Measurements from ENCODE around the gene BRD4.

BRD4 gene

DNA sequence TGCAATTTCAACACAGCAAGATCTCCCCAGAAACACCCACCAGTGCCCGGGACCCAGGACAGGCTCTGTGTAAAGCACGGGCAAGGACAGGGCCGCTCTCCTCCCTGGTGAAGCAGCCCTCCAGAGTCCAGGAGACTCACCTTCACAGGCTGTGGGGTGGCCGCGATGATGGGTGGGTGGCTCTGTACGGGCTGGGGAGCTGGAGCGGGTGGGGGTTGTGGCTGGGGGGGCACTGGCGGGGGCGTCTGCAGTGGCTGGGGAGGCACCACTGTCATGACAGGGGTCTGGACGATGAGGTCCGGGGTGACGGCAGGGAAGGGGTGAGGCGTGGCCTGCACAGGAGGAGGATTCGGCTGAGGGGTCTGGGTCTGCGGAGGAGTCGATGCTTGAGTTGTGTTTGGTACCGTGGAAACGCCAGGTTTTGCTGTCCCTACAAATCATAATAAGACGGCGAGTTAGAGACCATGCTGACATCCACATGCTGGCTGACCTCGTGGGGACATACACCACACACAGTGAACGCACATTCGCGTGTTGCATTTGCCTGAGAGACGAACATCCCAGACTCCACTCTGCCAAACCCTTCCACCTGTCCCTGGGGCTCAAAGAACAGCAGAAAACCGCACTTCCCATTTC is 67.0 kb downstream of the BRD4 start:
- no peak for DNase-seq (ENCODE audit: low read depth)
- no peak for TF ChIP-seq CTCF (conservative IDR thresholded peaks at IDR 0.05; ENCODE audit: control insufficient read depth, insufficient read depth, low read depth, low read length)
- no peak overlapping the region for H3K4me3 ChIP-seq (ENCODE audit: control insufficient read depth, low read depth, low read length)

- no peak for DNase-seq (ENCODE audit: low read depth)
- no peak for TF ChIP-seq CTCF (conservative IDR thresholded peaks at IDR 0.05; ENCODE audit: control insufficient read depth, insufficient read depth, low read depth, low read length)
- H3K4me3 ChIP-seq (ENCODE audit: control insufficient read depth, low read depth, low read length): no peak overlapping the region
Measured at GRCh38 chr19:15264933-15265206, 67.5 kb downstream of the BRD4 start.

- peak; percentile 74 for DNase-seq (ENCODE audit: low read depth)
- TF ChIP-seq CTCF (conservative IDR thresholded peaks at IDR 0.05; ENCODE audit: control insufficient read depth, insufficient read depth, low read depth, low read length): peak; percentile 78
- no peak overlapping the region for H3K4me3 ChIP-seq (ENCODE audit: control insufficient read depth, low read depth, low read length)
Measured at GRCh38 chr19:15264061-15264932, 68.0 kb downstream of the BRD4 start.

DNA sequence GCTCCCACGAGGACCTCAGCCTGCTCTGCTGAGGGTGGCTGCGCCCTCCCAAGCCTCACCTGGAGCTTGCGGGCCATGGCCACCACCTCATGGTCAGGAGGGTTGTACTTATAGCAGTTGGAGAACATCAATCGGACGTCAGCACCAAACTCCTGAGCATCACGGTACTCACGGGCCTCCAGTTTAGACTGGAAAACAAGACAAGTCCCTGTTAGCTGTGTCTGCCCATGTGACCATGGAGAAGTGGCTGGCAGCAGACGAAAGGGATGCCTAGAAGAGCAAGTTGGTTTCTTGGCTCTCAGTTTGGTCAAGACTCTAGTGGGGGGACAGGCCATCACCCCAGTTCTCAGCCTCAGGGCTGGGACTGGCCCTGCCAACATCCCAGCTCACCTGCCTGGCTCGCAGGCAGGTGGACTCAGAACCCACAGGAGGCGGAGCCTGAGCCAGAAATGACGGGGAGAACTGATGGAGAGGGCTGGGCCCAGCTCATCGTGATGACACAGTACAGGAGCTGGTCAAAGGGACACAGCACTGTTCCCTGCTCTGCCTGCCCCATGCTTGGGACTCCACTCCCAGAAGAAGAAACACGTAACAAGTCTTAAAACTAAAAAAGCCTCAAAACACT is 68.9 kb downstream of the BRD4 start:
- no peak for DNase-seq (ENCODE audit: low read depth)
- no peak overlapping the region for H3K4me3 ChIP-seq (ENCODE audit: control insufficient read depth, low read depth, low read length)
- no peak for TF ChIP-seq CTCF (conservative IDR thresholded peaks at IDR 0.05; ENCODE audit: control insufficient read depth, insufficient read depth, low read depth, low read length)

DNA sequence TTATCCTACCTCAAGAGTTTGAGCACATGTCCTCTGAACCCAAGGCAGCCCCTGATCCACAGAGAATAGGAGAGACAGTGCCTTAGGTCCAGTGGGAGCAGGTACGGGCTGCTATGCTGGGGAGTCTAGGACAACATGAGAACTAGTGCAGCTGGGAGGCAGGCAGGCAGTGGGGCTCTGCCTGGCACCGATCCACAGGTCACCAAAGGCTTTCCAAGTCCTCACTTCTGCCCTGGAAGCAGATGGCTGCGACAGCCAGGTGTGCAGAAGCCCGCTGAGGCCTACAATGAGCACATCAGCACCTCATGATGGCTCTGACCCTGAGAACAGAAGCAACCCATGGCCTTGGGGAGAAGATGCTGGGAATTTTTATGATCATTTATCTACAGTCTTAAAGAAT is 70.3 kb downstream of the BRD4 start:
- H3K4me3 ChIP-seq (ENCODE audit: control insufficient read depth, low read depth, low read length): no peak overlapping the region
- no peak for DNase-seq (ENCODE audit: low read depth)
- TF ChIP-seq CTCF (conservative IDR thresholded peaks at IDR 0.05; ENCODE audit: control insufficient read depth, insufficient read depth, low read depth, low read length): no peak

DNA sequence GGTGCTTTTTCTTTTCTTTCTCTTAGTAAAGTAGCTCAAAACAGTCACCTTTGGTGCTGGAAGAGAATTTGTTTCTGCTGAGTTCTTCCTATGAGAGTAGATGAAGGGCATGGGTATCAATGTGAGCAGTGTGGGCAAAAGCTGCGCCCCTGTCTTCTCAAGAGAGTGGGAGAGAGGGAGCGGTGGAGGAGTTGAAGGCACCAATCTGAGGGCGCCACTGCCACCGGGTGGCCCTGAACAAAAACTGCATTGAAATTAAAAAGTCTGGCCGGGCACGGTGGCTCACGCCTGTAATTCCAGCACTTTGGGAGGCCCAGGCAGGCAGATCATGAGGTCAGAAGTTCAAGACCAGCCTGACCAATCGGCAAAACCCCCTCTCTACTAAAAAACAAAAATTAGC is 71.4 kb downstream of the BRD4 start:
- no peak for DNase-seq (ENCODE audit: low read depth)
- H3K4me3 ChIP-seq (ENCODE audit: control insufficient read depth, low read depth, low read length): no peak overlapping the region
- peak; percentile 32 for TF ChIP-seq CTCF (conservative IDR thresholded peaks at IDR 0.05; ENCODE audit: control insufficient read depth, insufficient read depth, low read depth, low read length)

Measured in fibroblast of mammary gland (primary cell).